ENCODE measurements around the gene AIF1L.
"Not testable (repeated sequence)": the region's sequence is repeated elsewhere in the genome, so short reads cannot be mapped to it uniquely, and the experiment has no call there.

The AIF1L gene

GRCh38 chr9:131097126-131097947, 1.0 kb downstream of the AIF1L start:
- FAIRE-seq (no peak), DNase-seq (ENCODE audit: extremely low spot score, insufficient read length, low read depth) (no peak)

DNA sequence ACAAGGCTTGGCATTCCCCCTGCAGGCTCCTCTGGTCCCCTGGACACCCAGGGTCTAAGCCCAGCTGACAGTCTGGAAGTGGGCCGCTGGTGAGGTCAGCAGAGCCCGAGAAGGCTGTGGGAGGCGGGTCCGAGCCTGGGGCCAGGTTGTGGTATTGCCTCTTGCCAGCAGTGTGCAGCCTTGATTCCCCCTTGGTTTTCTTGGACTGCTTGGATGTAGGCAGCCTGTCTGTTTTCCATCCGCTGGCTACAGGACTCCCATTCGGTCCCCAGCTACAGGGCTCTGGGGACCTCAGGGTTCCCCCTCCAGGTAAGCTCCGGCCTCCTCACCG, 1.6 kb downstream of the AIF1L start:
- DNase-seq (ENCODE audit: extremely low spot score, insufficient read length, low read depth) (no peak), FAIRE-seq (no peak)

DNA sequence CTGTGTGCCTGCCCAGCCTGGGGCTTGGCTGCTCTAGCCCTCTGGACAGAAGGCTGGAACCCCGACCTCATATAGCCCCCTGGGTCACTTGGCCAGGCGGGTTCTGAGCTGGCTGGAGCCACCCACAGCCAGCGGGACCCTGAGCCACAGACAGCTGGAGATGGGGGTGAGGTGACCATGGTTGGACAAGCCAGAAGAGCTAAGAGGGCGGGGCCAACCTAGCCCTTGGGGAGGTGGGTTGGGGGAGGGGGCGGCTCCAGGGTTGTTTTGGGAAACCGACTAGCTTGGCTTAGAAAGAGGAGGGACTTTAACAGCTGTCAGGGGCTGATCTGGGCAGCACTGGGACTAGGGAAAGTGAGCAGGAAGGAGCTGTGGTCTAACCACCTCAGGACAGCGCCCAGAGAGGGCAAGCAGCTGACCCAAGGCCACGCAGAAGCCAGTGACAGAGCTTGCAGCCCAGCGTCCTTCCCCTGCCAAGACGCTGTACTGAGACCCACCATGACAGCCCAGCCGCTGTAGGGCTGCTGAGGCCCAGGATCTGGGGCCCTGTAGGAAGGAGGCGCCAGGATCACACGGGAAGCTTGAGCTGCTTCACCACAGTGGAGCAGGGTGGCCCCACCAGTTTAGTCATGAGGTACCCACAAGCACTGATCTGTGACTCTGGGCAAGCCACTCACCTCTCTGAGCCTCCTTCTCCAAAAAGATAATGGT, 2.2 kb downstream of the AIF1L start:
- DNase-seq (ENCODE audit: extremely low spot score, insufficient read length, low read depth): no peak
- FAIRE-seq: no peak

DNA sequence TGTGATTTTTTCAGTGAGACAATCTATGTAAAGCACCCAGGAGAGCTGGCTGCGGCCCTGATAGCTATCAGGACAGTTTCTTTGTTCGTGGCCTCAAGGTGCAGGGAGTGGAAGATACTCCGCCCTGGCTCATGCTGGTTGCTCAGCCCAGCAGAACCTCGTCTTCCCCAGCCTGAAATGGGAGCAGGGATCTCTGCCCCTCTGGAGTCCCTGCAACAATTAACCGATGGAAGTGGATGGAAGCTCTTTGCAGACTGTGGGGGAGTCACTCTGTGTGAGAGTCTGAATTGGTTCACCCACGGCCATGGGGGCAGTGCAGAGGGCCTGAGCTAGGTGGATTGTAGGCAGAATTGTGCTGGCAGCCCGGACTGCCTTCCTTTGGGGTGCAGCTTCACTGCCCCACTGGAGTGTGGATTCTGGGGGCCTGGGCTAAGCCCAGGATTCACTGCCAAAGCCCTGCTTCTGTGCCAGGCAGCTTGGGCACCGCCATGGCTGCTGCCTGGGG, 2.8 kb downstream of the AIF1L start:
- no peak for DNase-seq (ENCODE audit: extremely low spot score, insufficient read length, low read depth)
- FAIRE-seq: no peak

DNA sequence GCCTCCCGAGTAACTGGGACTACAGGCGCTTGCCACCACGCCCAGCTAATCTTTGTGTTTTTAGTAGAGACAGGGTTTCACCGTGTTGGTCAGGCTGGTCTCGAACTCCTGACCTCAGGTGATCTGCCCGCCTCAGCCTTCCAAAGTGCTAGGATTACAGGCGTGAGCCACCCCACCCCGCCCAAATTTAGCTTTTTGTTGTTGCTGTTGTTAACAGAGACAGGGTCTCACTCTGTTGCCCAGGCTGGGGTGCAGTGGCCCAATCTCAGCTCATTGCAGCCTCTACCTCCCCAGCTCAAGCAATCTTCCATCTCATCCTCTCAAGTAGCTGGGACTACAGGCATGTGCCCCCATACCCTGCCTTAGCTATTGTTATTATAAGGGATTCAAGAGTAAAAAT, 3.5 kb downstream of the AIF1L start:
- not testable (repeated sequence) for FAIRE-seq; DNase-seq (ENCODE audit: extremely low spot score, insufficient read length, low read depth)

DNA sequence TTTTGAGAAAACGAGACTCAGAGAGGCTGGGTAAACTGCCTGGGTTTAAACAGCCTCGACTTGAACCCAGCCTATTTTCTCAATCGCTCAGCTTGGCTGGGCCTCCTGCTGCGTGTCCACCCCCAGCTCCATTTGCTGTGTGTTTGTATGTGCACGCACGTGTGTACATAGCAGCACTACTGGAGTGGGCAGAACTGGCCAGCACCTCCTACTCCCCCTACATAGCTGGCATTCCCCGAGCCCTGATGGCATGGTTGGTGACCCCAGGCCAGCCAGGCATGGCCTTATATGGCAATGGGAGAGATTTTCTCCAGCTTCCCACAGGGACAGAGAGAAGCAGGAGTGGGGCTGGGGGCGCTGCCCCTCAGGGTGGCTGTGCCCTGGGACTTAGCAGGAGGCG, 4.1 kb downstream of the AIF1L start:
- no peak for DNase-seq (ENCODE audit: extremely low spot score, insufficient read length, low read depth)
- FAIRE-seq: no peak

DNA sequence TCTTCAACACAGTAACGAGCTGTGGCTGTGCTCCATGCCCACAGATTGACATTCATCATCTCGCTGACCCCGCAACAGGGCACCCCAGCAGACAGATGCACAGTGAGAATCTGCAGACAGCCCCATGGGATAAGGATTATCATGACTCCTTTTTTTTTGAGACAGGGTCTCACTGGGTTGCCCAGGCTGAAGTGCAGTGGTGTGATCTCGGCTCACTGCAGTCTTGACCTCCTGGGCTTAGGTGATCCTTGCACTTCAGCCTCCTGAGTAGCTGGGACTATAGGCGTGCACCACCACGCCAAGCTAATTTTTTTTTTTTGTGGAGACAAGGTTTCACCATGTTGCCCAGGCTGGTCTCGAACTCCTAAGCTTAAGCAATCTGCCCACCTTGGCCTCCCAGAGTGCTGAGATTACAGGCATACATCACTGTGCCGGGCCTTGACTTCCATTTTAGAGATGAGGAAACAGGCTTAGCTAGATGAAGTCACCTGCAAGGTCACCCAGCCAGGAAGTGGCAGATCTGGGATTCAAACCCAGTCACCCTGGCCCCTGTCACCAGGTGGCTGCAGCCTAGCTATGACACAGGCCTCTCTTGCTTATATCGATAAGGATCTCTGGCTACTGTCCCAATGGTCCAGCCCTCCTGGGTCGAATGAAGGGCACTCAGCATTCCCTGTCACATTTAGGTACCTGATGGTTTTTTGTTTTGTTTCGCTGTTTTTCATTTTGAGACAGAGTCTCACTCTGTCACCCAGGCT, 5.1 kb downstream of the AIF1L start:
- no peak for FAIRE-seq
- DNase-seq (ENCODE audit: extremely low spot score, insufficient read length, low read depth): no peak

DNA sequence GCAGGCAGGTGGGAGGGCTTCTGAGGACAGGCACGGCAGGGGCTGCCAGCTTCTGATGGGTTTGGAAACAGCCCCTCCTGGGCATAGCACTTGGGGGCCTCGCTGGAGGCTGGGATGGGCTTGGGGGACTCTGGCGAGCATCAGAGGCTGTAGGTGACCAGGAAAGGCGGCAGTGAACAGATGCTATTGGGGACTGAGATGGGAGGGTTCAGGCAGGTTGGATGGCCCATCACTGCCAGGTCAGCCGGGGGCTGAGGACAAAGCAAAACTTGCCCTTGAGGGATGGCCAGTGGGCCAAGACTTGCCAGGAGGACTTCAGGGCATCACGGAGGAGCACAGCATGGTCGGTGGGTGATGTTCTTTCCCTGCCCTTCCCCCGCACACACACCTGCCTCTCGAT, 6.7 kb downstream of the AIF1L start:
- DNase-seq (ENCODE audit: extremely low spot score, insufficient read length, low read depth) (no peak), FAIRE-seq (no peak)

GRCh38 chr9:131103535-131103934, 7.2 kb downstream of the AIF1L start:
- FAIRE-seq (no peak), DNase-seq (ENCODE audit: extremely low spot score, insufficient read length, low read depth) (no peak)

- no peak for FAIRE-seq
- no peak for DNase-seq (ENCODE audit: extremely low spot score, insufficient read length, low read depth)
Measured at GRCh38 chr9:131104016-131104740, 7.8 kb downstream of the AIF1L start.

DNA sequence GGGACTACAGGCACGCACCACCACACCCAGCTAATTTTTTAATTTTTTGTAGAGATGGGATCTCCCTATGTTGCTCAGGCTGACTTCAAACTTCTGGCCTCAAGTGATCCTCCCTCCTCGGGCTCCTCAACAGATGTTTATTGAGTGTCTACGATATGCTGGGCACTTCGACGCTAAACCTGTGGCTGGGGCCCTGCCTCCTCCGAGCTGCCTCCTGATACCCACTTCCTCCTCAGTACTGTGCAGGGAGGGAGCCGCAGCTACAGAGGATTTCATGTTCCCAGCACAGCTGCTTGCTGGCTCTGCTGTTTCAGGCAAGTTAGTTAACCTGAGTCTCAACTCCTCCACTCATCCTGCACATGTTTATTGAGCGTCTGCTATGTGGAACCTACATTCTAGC, 9.6 kb downstream of the AIF1L start:
- FAIRE-seq (no peak), DNase-seq (ENCODE audit: extremely low spot score, insufficient read length, low read depth) (no peak)

DNA sequence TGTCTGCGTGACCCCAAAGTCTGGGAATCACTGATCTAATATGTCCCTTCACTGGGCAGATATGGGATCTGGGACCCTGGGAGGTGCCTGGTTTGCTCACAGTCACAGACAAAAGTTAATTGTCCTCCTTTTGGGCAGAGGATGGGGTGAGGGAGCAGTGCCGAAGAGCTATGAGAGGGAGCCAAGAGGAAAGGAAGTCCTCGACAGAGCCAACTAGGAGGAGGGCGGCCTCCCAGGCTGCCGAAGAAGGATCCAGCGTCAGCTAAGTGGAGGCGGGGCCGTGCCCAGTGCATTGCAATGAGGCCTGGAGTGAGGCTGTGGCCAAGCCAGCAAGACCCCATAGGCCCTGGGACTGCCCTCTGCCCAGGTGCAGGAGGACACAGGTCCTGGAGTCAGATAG, 11.4 kb downstream of the AIF1L start:
- no peak for FAIRE-seq
- no peak for DNase-seq (ENCODE audit: extremely low spot score, insufficient read length, low read depth)

GRCh38 chr9:131111186-131111853, 15.0 kb downstream of the AIF1L start:
- FAIRE-seq (no peak), DNase-seq (ENCODE audit: extremely low spot score, insufficient read length, low read depth) (no peak)

DNA sequence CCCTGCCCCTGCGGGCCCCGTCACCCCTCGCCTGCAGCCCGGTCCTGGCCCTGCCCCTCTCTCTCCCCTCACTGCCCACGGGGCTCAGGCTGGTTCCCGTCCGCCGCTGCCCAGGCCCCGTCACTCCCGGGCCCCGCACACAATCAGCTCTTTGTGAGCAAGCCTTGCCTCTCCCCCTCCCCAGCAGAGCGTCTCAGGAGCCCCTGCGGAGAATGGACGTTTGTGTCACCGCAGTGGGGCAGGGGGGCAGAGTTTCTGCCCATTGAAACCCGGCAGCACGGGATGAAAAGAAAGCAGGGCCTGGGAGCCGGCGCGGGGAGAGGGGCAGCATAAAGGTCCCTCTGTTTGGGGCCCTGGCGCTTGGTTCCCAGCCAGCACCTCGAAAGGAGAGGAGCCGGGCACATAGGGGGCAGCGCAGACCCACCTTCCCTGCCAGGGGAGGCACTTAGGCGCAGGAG, 15.6 kb downstream of the AIF1L start:
- no peak for FAIRE-seq
- DNase-seq (ENCODE audit: extremely low spot score, insufficient read length, low read depth): no peak

- no peak for DNase-seq (ENCODE audit: extremely low spot score, insufficient read length, low read depth)
Measured at GRCh38 chr9:131112374-131113154, 16.2 kb downstream of the AIF1L start.

GRCh38 chr9:131113655-131114054, 17.3 kb downstream of the AIF1L start:
- FAIRE-seq: no peak

More at GRCh38 chr9:131112374-131113154, 16.2 kb downstream of the AIF1L start:
- FAIRE-seq: no peak

DNA sequence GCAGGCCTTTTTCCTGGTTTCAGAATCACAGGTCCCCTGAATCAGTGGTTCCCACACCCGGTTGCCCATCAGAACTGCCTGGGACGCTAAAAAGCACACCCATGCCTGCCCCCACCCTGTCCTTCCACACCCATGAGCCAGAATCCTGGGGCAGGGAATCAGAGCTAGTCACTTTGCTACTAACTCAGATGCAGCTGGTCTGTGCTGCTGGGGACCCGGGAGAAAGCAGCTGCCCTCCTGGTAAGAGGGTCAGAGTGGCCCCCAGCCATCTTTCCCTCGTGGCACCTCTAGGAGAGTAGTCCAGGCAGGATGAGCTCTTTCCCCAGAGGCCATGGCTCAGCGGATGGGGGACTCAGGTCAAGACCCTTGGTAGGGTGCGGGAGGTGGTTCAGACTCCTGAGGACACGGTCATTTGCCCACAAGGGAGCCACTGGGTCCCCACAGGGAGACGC, 17.8 kb downstream of the AIF1L start:
- FAIRE-seq: no peak
- DNase-seq (ENCODE audit: extremely low spot score, insufficient read length, low read depth): no peak

More at GRCh38 chr9:131113655-131114054, 17.3 kb downstream of the AIF1L start:
- DNase-seq (ENCODE audit: extremely low spot score, insufficient read length, low read depth): no peak

GRCh38 chr9:131115360-131115742, 19.0 kb downstream of the AIF1L start:
- not testable (repeated sequence) for FAIRE-seq; DNase-seq (ENCODE audit: extremely low spot score, insufficient read length, low read depth)
